ENCODE data around the gene PLCG2. TPM values are rescaled to one million over a fixed set of nuclear protein-coding genes. Genes with fewer than 3 reads are reported as not detected.

Gene PLCG2
- total RNA-seq, 1 donor from 2014 or later: 47.6 TPM

- Histone ChIP-seq H3K4me3 (no peak overlapping the region), H3K27ac (no peak overlapping the region), H3K4me1 (peaks cover 12% of the 10 kb centered on the region), H3K36me3 (no peaks in the 10 kb centered on the region), H3K27me3 (no peaks in the 10 kb centered on the region), H3K9me3 (no peaks in the 10 kb centered on the region)
- TF ChIP-seq, protein P1, sequence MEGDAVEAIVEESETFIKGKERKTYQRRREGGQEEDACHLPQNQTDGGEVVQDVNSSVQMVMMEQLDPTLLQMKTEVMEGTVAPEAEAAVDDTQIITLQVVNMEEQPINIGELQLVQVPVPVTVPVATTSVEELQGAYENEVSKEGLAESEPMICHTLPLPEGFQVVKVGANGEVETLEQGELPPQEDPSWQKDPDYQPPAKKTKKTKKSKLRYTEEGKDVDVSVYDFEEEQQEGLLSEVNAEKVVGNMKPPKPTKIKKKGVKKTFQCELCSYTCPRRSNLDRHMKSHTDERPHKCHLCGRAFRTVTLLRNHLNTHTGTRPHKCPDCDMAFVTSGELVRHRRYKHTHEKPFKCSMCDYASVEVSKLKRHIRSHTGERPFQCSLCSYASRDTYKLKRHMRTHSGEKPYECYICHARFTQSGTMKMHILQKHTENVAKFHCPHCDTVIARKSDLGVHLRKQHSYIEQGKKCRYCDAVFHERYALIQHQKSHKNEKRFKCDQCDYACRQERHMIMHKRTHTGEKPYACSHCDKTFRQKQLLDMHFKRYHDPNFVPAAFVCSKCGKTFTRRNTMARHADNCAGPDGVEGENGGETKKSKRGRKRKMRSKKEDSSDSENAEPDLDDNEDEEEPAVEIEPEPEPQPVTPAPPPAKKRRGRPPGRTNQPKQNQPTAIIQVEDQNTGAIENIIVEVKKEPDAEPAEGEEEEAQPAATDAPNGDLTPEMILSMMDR (IDR thresholded peaks at IDR 0.05): no peak
- intact Hi-C loops (cut with DNase I): no loop called here
- DNase-seq (no peak), ATAC-seq (no peak)
Observed at GRCh38 chr16:81795193-81795592, 16.1 kb downstream of the PLCG2 start.

DNA sequence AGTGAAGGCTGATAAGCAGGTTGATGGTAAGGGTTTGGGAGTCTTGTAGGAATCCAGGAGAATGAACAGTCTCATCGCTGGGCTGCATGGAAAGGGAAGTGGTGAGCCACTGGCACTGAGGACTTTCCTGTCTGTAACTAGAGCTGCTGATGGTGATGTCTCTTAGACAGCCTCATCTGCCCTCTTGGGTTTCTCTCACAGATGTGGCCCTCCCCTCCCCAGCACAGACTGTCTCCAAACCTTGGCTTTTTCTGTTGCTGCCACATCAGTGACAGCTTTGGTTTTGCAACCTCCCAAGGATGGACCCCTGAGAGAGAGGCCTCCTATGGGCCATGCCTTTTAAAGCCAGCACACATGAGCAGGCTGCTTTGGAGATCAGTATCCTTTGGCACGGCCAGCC lies 16.9 kb downstream of the PLCG2 start:
- H3K27me3 ChIP-seq: no peaks in the 10 kb centered on the region
- intact Hi-C loops (cut with DNase I): no loop called here
- ATAC-seq: peak; percentile 16

DNA sequence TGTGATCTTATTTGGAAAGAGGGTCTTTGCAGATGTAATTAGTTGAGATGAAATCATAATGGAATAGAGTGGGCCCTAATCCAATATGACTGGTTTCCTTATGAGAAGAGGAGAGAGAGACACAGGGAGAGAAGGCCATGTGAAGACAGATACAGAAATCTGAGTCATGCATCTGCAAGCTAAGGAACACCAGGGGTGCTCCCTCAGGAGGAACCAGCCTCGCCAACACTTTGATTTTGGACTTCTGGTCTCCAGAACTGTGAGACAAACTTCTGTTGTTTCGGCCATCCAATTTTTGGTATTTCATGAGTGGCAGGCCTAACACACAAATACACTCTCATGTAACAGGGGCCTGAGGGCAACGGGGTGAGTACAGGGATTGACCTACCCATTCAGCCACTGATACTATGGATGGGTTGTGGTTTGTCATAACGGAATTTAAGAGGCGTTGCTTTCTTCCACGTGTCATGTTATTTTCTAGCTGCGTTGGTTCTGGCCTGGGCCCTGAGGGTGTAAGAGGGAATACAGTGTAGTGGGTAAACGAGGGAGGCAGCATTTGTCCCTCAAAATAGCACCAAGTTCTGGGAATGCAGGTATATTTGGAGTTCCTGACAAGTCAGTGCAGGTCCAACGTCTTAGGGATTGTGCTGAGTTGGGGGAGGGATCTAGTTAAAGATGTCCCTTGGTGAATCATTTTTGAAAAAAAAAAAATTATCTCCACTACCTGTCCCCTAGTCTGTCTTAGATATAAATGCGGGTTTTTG lies 17.7 kb downstream of the PLCG2 start:
- intact Hi-C loops (cut with DNase I): no loop called here

More for the DNA sequence above, 16.9 kb downstream of the PLCG2 start:
- Histone ChIP-seq H3K4me1 (peaks cover 12% of the 10 kb centered on the region), H3K36me3 (no peaks in the 10 kb centered on the region), H3K27ac (no peak overlapping the region), H3K4me3 (no peak overlapping the region), H3K9me3 (no peaks in the 10 kb centered on the region)
- no peak for DNase-seq
- TF ChIP-seq, protein P1 (IDR thresholded peaks at IDR 0.05): no peak

GRCh38 chr16:81797443-81797842 lies 18.4 kb downstream of the PLCG2 start:
- H3K27me3 ChIP-seq: no peaks in the 10 kb centered on the region
- H3K36me3 ChIP-seq: no peaks in the 10 kb centered on the region
- intact Hi-C loops (cut with DNase I): no loop called here
- H3K9me3 ChIP-seq: no peaks in the 10 kb centered on the region
- no peak overlapping the region for H3K4me3 ChIP-seq
- DNase-seq (no peak), ATAC-seq (peak; percentile 85)
- H3K4me1 ChIP-seq: peaks cover 12% of the 10 kb centered on the region
- H3K27ac ChIP-seq: no peak overlapping the region
- TF ChIP-seq, protein P1 (IDR thresholded peaks at IDR 0.05): no peak

More for the DNA sequence above, 17.7 kb downstream of the PLCG2 start:
- no peaks in the 10 kb centered on the region for H3K27me3 ChIP-seq
- no peak overlapping the region for H3K4me3 ChIP-seq
- TF ChIP-seq, protein P1 (IDR thresholded peaks at IDR 0.05): no peak
- peaks cover 12% of the 10 kb centered on the region for H3K4me1 ChIP-seq
- H3K36me3 ChIP-seq: no peaks in the 10 kb centered on the region
- ATAC-seq: no peak
- DNase-seq: no peak
- no peak overlapping the region for H3K27ac ChIP-seq
- no peaks in the 10 kb centered on the region for H3K9me3 ChIP-seq

DNA sequence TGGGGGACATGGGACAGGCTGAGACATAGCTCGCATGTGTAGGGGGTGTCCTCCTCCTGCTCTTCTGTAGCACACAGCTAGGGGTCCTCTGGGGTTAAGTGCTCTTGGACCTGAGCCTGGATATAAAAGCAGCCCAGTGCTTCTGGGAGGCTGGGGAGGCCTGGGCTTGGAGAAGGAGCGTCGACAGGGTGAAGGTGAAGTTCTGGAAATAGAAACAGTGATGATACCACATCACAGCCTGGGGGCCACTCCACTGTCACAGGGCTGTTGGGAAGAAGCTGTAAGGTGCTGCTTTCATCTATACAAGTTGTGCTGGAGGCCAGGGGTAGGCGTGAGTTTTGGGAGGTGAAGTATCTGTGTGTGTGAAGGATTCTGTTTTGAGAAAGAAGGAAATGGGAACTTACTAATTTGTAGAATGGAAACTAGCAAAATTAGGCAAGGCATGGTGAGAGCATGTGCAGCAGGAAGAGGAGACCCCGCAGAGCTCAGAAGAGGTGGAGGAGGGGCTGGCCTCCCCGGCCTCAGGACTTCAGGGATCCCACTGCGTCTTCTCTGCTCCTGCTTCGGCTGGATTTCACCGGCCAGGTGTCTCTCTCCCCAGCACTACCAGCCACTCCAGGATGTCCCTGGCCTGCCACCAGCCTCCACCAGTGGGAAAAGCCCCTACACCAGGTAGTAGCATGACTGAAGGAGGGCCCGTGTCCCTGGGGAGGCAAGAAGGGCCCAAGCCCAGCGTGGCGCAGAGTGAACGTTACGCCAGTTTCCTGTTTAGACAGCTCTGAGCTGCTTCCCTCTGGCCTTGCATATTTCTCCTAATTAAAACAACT lies 19.4 kb downstream of the PLCG2 start:
- Histone ChIP-seq H3K9me3 (no peaks in the 10 kb centered on the region), H3K36me3 (no peaks in the 10 kb centered on the region), H3K4me3 (no peak overlapping the region), H3K27ac (peak overlapping the region; percentile 24), H3K27me3 (no peaks in the 10 kb centered on the region), H3K4me1 (peaks cover 12% of the 10 kb centered on the region)
- ATAC-seq (peak; percentile 72), DNase-seq (peak; percentile 67)
- intact Hi-C loops (cut with DNase I): no loop called here
- TF ChIP-seq, protein P1 (IDR thresholded peaks at IDR 0.05): no peak

Measured in upper lobe of right lung (tissue), 1 donor.